ENCODE results near the gene ZNF341.
"Not testable (repeated sequence)": the region's sequence is repeated elsewhere in the genome, so short reads cannot be mapped to it uniquely, and the experiment has no call there.

The ZNF341 gene

DNA sequence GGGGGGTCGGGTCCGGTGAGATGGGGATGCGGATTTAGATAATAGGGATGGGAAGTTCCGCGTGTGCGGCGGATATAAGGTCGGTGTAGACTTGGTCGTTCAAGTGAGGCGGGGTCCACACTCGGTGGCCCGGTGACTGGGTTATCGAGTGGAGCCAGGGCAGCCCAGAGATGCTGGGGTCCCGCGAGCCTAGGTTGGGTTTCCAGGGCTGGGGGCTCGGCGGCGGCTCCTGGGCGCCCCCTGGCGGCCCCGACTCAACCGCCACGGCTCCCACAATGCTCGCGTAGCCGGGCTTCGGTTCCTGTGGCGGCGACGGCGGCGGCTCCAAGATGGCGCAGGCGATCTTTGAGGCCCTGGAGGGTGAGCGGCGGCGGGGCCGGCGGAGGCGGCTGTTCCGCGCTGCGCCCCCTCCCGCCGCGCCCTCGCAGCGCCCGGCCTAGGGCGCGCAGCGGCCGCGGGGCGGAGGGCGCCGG is at the start of gene ZNF341:
Gene ZNF341 (plus strand): TSS at position 304 of the 473 bp plus-strand sequence. CDS start 26 bp downstream, at position 330.
- no peak for FAIRE-seq

DNA sequence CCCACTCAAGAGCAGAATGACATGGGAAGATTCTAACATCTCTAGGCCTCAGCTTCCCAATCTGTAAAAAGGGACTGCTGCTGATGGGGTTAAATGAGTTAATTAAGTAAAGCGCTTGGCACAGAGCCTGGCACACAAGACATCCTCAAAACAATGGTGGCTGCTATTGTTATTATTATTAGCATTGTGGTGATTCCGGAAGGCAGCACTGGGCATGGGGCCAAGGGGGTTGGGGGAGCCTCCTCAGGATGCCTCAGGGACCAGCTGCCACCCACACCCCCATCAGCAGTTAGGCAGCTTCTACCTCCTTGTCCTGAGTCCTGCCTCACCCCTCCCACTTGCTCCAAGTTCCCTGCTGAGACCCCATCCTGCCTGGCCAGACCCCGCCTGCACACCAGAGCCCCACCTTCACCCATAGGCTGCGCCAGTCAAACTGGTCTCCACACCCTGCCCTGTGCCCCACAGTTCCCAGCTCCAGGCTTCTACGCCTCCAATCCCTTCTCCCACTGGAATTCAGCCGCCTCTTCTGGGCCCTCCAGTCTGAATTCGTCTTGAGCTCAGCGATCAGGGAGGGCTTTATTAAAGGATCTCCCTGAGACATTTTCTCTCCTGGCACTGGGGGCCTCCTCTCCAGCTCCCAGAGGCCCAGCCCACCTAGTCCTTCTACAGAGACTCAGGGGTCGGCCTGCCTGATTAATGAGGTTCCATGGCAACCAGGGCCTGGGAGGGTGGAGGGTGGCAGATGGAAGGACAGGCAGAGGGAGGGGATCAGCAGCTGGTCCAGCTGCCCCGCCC is 47.1 kb upstream of the ZNF341 start:
- no peak for FAIRE-seq

DNA sequence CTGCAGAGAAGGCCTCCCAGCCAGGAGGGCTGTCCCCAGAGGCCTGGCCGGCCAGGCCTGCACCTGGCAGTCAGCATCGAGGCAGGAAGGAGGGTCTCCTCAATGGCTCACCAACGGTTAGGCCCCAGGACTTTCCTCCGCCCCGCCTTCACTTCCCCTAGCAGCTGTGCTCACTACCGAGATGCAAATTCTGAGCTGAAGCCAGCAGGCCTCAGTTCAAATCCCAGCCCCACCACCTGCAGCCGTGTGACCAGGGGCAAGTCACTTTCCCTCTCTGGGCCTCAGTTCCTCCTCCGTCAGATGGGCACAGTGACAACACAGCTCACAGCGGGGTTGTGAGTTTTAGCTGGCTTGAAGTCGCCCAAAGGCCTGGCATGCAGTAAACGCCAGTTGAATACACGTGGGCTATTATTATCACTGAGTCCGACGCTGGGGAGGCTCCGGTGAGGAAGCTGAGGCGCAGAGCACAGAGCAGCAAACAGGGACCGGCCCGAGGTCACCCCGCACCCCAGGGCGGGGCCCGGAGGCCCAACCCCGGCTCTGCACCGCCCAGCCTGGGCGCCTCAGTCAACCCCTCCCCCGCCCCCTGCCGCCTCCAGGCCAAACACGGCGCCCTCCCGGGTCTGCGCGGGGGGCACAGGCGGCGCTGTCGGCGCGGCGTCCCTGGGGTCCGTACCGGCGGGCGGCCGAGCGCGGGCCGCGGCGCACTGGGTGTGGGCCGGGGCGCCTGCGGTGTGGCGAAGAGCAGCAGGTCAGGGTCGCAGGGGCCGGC is 46.3 kb upstream of the ZNF341 start:
- FAIRE-seq: no peak

DNA sequence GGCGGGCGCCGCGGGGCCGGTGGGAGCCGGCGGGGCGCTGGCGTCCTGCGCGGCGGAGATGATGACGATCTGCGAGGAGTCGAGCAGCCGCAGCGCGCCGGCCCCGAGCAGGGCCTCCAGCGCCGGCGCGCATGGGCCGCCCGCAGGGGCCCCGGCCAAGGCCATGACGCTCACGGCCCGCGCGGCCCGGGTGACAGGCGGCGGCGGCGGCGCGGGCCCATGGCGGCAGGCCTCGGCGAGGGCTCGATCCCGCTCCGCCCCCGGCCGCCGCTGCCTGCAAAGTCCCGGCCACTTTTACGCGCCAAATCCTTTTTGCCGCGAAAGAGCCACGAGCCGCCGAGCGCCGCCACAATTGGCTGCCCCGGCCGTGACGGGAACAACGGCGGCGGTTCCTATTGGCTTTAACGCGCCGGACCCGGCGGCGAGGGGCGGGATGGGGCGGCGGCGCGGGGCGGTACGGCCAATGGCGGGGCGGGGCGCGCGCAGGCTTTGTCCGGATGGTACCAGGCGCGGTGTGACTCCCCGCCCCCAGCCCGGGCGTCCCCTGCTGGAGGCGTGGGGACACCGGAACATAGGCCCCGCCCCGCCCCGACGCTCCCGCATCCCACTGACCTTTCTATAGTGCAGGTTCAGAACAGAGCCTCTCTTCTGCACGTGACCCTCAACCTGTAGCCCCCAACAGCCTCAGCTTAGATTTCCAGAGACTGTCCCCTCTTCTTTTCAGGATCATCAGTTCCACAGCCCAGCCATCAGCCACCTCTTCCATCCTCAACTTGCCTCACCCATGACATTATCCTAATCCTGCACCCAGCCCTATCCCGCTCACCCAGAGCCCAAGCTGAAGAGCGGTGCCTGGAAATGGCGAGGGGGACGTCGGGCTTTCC is 45.5 kb upstream of the ZNF341 start, which contains the start of gene E2F1:
Gene E2F1 (minus strand): TSS at position 286 of the 884 bp plus-strand sequence. CDS start 121 bp downstream, at position 165.
- no peak for FAIRE-seq

DNA sequence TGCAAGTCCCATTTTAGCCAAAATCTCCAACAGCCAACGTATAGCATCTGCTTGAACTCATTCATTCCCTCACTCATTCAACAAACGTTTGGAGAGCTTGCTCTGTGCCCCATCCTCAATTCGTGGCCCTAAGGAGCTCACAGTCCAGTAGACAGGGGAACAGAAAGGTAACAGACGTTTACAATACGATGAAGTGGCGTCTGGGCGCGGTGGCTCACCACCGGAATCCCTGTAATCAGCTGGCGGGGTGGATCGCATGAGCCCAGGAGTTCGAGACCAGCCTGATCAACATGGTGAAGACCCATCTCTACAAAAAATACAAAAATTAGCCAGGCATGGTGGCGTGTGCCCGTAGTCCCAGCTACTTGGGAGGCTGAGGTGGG is 44.8 kb upstream of the ZNF341 start:
- no peak for FAIRE-seq

DNA sequence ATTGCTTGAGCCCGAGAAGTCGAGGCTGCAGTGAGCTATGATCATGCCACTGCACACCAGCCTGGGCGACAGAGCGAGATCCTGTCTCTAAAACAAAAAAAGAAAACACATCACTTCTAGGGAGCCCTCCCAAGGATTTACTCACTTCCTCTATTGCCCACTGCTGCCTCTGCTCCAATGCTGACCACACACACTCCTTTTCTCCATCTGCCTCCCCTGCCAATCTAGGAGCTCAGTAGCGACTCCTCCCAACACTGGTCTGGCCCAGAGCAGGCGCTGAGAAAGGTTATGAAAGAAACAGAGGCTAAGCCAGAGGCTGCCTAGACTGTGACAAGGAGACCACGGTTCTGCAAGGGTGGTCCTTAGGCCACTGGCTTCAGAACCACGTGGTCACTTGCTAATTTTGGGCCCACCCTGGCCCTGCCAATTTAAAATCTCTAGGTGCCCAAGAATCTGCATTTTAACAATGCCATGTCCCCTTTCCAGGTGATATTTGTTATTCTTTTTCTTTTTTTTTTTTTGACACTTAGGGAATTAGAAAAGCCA is 44.4 kb upstream of the ZNF341 start:
- no peak for FAIRE-seq

DNA sequence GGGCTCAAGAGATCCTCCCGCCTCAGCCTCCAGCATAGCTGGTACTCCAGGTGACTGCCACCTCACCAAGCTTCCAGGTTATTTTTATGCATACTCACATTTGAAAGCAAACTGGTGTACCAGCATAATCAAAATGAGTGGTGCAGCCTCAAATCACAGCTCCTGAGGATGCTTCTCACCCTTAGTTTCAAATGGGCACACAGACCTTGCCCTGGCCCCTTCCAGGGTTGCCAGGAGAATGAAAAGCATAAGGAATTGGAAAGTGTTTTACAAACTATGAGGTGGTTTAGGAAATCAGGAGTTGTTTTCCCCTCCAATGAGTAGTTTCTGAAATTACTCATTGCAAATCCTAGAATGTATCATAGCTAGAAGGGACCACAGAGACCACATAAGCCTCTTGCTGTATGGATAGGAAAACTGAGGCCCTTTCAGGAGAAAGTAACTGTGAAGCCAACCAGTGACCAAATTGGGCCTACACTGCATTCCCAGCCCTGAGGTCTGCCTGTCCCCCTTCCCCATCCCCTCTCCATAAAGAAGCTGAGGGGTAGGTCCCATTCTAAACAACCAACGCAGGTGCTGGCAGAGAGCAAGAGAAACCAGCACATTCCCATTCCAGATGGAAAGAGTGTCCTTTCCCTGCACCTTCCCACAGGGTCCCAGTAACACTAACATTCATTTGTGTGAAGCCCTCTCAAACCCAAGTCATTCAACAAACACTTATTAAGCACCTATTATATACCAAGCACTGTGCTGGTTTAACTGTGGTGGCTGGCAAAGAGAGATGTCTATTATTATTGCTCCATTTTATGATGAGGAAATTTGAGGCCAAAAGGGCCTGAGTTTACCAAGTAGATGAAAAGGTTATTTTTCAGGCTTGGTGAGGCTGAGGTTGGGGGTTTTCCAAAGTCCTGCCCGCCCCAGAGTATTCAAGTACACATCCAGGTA is 43.5 kb upstream of the ZNF341 start:
- no peak for FAIRE-seq

DNA sequence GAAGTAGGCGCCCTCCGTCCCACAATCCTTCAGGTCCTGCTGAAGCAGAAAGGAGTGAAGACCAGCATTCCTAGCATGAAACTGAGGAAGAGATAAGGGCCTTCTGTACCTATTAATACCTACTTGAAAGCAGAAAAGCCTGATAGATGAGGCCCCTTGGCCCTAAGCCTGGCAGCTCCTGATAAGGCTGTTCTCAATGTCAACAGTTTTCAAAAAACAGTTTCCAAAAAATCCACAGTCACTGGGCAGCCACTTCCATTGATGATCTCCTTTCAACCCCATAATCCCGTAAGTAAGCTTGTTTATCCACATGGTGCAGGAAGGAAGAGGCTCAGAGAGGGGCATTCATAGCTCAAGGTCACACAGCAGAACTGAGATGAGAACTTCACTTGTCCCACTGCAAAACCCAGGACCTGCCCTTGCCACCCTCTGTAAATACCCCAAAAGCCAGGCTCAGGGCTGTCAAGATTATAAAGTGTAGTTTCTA is 42.8 kb upstream of the ZNF341 start:
- FAIRE-seq: no peak

DNA sequence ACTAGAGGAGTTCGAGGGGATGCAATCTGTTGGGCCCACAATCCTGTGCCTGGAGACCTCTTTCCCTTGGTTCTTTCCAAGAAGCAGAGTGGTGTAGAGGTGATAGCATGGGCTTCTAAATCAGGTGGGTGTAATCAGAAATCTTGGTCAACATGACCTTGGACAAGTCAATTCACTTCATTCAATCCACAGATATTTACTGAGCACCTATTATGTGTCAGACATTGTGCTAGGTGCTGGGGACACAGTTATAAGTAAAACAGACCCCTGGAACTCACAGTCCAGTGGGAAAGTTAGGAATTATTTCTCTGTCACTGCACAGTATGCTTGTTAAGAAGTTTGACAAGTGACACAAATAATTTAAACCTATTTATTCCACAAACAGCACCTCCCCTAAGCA is 42.3 kb upstream of the ZNF341 start:
- FAIRE-seq: no peak

DNA sequence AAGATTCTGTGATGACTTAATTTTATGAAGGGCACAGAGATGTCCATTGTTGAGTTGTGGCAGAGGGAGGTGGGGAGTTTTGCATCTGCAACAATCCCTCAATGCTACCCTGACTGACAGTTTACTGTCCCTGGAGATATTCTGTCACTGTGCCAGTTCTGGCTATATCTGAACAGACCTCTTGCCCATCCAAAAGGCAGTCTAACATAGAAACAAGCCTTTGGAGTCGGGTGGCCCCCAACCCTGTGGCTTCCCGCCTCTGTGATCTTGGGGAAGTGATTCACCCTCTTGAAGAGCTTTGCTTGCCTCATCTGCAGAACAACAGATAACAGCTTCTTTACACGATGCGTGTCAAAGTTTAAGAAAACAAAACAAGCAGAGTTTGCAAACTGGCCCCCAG is 41.8 kb upstream of the ZNF341 start:
- FAIRE-seq: no peak

DNA sequence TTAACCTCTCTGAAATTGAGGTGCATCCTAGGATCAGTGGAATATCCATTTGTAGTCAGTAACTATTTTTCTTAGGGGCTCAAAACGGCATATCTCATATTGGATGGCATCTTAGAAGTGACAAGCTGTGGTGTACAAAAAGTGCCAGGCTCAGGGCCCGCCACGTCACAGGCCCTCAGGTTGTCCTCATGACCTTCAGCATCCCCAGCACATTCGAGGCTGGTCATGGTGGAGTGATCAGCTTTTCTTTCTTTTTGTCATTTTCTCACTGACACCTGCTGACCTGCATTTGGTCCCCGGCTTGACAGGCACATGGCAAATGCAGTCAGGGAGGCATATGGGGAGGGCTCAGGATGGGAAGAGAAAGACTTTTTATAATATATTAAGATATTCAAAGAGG is 38.5 kb upstream of the ZNF341 start:
- FAIRE-seq: no peak

DNA sequence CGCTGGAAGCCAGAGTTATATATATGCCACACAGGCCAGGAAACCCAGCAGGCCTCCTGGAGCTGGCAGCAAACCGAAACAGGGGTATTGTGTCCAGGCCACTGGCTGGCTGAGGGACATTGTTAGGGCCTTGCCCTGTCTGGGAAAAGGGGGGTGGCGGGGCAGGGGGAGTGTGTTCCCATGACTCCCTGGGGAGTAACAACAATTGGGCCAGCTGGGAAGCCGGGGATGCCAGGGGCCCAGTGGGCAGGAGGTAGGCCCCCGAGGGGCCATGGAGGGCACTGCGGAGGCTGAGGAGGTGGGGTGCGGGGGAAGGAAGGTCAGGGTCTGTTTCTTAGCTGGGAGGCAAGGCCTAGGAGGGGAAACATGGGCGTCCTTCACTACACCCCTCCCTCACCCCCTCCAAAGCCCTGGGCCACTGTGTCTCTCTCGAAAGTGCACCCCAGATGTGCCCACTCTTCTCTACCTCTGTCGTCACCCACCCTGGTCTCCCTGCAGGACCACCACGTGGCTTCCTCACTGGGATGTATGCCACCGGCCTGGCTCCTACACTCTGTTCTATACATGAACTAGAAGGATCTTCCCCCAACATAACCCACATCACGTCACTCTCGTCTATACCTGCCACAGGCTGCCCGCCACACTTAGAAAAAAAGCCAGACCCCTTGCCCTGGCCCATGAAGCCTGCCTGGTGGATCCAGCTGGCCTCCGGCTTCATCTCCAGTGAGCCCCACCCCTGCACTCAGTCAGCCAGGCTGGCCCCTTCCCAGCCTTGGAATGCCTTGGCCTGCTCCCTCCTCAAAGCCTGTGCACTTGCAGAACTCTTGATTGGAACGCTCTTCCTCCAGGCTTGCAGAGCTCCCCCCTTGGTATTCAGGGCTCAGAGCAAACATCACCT is 37.8 kb upstream of the ZNF341 start:
- FAIRE-seq: no peak

DNA sequence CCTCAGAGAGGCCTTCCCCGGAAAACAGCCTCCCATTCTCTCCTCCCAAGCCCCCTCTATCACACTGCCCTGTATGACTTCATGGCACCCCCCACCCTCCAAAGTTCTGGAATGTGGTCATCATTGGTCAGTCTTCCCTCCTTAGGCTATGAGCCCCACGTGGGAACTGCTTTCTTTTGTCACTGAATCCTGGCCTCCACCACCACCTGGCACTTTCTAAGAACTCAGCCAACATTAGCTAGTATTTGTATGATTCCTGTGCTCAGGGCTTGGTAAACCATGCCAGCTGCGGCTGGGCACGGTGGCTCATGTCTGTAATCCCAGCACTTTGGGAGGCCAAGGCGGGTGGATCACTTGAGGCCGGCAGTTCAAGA is 37.2 kb upstream of the ZNF341 start:
- no peak for FAIRE-seq

DNA sequence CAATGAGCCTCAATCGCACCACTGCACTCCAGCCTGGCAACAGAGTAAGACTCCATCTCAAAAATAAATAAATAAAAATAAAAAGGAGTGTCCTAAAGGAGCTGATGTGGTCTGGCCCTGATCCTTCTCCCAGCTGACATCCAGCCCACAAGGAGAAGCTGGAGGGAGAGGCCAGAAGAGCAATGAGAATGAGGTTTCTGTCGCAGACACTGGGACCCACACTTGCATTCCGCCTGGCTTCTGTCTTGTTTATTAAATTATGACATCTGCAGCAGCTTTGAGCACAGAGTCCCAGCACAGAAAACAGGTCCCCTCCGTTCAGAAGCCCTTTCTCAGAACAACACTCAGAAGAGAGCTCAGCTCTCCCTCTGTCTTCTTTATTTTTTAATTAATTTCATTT is 35.3 kb upstream of the ZNF341 start:
- FAIRE-seq: no peak

DNA sequence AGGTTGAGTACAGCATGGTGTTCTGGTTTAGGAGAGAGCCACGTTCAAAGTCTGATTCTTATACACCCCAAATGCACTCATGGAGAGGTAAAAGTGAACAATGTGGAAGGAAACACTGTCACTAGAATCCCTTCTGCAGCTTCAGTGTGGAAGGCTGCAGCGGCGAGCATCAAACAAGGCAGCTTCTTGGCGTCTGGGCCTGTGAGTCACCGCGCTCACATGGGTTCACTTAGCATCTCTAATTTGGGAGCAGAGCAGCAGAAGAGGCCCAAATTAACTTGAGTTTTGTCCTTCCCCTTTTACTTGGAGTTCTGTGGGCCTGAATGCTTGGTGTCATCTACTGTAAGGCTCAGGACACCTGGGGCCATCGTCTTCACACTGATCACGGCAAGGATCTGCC is 34.7 kb upstream of the ZNF341 start:
- FAIRE-seq: no peak

DNA sequence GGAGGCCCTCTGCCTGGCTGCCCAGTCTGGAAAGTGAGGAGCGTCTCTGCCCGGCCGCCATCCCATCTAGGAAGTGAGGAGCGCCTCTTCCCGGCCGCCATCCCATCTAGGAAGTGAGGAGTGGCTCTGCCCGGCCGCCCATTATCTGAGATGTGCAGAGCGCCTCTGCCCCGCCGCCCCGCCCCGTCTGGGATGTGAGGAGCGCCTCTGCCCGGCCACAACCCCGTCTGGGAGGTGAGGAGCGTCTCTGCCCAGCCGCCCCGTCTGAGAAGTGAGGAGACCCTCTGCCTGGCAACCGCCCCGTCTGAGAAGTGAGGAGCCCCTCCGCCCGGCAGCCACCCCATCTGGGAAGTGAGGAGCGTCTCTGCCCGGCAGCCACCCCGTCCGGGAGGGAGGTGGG is 32.8 kb upstream of the ZNF341 start:
- not testable (repeated sequence) for FAIRE-seq

DNA sequence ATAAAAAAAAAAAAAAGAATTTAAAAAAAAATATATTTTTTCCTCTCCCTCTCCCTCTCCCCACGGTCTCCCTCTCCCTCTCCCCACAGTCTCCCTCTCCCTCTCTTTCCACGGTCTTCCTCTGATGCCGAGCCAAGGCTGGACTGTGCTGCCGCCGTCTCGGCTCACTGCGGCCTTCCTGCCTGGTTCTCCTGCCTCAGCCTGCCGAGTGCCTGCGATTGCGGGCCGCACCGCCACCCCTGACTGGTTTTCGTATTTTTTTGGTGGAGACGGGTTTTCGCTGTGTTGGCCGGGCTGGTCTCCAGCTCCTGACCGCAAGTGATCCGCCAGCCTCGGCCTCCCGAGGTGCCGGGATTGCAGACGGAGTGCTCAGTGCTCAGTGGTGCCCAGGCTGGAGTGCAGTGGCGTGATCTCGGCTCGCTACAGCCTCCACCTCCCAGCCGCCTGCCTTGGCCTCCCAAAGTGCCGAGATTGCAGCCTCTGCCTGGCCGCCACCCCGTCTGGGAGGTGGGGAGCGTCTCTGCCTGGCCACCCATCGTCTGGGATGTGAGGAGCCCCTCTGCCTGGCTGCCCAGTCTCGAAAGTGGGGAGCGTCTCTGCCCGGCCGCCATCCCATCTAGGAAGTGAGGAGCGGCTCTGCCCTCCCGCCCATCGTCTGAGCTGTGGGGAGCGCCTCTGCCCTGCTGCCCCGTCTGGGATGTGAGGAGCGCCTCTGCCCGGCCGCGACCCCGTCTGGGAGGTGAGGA is 30.9 kb upstream of the ZNF341 start:
- not testable (repeated sequence) for FAIRE-seq

DNA sequence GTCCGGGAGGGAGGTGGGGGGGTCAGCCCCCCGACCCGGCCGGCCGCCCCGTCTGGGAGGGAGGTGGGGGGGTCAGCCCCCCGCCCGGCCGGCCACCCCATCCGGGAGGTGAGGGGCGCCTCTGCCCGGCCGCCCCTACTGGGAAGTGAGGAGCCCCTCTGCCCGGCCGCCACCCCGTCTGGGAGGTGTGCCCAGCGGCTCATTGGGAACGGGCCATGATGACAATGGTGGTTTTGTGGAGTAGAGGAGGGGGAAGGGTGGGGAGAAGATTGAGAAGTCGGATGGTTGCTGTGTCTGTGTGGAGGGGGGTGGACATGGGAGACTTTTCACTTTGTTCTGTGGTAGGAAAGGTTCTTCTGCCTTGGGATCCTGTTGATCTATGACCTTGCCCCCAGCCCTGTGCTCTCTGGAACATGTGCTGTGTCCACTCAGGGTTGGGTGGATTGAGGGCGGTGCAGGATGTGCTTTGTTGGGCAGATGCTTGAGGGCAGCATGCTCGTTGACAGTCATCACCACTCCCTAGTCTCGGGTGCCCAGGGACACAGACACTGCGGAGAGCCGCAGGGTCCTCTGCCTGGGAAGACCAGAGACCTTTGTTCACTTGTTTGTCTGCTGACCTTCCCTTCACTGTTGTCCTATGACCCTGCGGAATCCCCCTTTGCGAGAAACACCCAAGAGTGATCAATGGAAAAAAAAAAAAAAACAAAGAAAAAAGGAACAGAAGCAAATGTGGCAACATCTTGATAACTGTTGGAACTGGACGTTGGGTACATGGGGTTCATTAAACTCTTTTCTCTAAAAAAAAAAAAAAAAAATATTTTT is 30.0 kb upstream of the ZNF341 start:
- FAIRE-seq: no peak

DNA sequence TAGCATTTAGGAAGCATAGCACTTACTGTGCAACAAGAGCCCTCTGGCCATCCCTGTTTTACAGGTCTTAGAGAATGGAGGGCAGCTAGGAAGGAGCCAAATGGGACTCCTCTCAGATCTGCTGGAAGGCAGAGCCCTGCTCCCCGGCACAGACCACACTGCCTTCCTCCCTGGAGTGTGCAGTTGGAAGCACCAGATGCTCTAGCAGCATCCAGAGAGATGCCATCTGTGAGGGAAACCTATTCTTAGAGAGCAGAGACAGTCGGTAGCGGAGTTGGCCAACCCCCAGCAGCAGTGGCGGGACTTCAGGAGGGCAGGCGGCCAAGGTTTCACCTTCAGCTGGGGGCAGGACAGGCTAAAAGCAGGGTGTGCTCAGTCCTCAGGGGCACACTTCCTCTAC is 28.9 kb upstream of the ZNF341 start:
- FAIRE-seq: no peak
